NAMALWA (cell line): ENCODE measurements around the gene IFT57.
"Not testable (repeated sequence)": the region's sequence is repeated elsewhere in the genome, so short reads cannot be mapped to it uniquely, and the experiment has no call there.

Experiments used
- DNase-seq: peaks from one replicate; pipeline ENCODE4 v3.0.0-alpha.2; 2015; ENCODE audit warnings: low spot score

IFT57 gene

GRCh38 chr3:108221911-108222852 lies at the start of gene IFT57:
Gene IFT57, minus strand, starts transcription at chr3:108222424. Its CDS starts 102 bp downstream, at chr3:108222322.
- DNase-seq = peak; percentile 99

- DNase-seq = no peak
These were observed 49.4 kb upstream of the IFT57 start for GRCh38 chr3:108271626-108272025.

- DNase-seq = not testable (repeated sequence)
These were observed 46.0 kb upstream of the IFT57 start for GRCh38 chr3:108268235-108268634.

- DNase-seq = not testable (repeated sequence)
These were observed 42.5 kb upstream of the IFT57 start for GRCh38 chr3:108264534-108265298.

- DNase-seq = no peak
These were observed 32.9 kb upstream of the IFT57 start for GRCh38 chr3:108255131-108255530.

- DNase-seq = no peak
These were observed 29.6 kb upstream of the IFT57 start for GRCh38 chr3:108251844-108252243.

GRCh38 chr3:108251265-108251664 lies 29.0 kb upstream of the IFT57 start:
- no peak for DNase-seq

- DNase-seq = no peak
These were observed 28.4 kb upstream of the IFT57 start for GRCh38 chr3:108250626-108251025.

- no peak for DNase-seq
These were observed 21.0 kb upstream of the IFT57 start for GRCh38 chr3:108243243-108243642.

GRCh38 chr3:108242776-108243175 lies 20.6 kb upstream of the IFT57 start:
- no peak for DNase-seq

GRCh38 chr3:108241721-108242120 lies 19.5 kb upstream of the IFT57 start:
- no peak for DNase-seq

- no peak for DNase-seq
These were observed 18.9 kb upstream of the IFT57 start for GRCh38 chr3:108241146-108241545.

GRCh38 chr3:108239082-108239481 lies 16.9 kb upstream of the IFT57 start:
- no peak for DNase-seq

- no peak for DNase-seq
These were observed 13.1 kb upstream of the IFT57 start for GRCh38 chr3:108235290-108235689.

- no peak for DNase-seq
These were observed 12.2 kb upstream of the IFT57 start for GRCh38 chr3:108234387-108234957.

GRCh38 chr3:108228286-108228685 lies 6.1 kb upstream of the IFT57 start:
- DNase-seq = no peak

- DNase-seq = no peak
These were observed 4.9 kb upstream of the IFT57 start for GRCh38 chr3:108227131-108227530.

GRCh38 chr3:108225221-108225620 lies 3.0 kb upstream of the IFT57 start:
- DNase-seq = no peak

GRCh38 chr3:108223928-108224327 lies 1.7 kb upstream of the IFT57 start:
- peak; percentile 54 for DNase-seq

GRCh38 chr3:108222853-108223565 lies 785 bp upstream of the IFT57 start:
- DNase-seq = no peak

- peak; percentile 40 for DNase-seq
These were observed 831 bp downstream of the IFT57 start for GRCh38 chr3:108221393-108221792.

GRCh38 chr3:108219336-108219735 lies 2.9 kb downstream of the IFT57 start:
- DNase-seq = peak; percentile 82
